Lower leg skin (tissue), 3 donors: Measurements from ENCODE around the gene CPNE8.

Experiments
- POLR2A ChIP-seq, 2 donors: fragments of 450-650 bp; IDR thresholded peaks; one replicate each; pipeline ENCODE4 v1.6.1; 2016 to 2017; ENCODE audit warnings: antibody characterized with exemption in 2 of 2, mild to moderate bottlenecking in 1 of 2, moderate library complexity in 1 of 2
- TF ChIP-seq, protein P1 (sequence below), 3 donors: fragments of 450-650 bp; IDR thresholded peaks; one replicate each; pipeline ENCODE4 v1.5.1; 2016; ENCODE audit warnings: antibody characterized with exemption in 3 of 3, mild to moderate bottlenecking in 3 of 3, moderate library complexity in 2 of 3

DNA sequence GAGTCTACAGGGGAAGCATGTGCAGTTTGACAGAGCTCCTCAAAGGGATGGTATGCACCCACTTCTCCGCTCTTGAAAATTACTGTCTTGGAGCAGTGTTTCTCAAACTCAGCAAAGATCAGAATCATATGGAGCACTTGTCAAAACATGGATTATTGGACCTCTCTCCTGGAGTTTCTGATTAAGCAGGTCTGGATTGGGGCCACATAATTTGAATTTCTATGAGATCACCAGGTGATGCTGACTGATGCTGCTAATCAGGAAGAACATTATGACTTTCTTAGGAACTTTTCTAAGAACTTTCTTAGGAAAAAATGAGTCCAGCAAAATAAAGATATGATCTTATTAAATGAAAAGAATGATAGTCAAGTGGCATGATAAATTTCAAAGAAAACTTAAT is 144.3 kb downstream of the CPNE8 start:
- TF ChIP-seq, protein P1, sequence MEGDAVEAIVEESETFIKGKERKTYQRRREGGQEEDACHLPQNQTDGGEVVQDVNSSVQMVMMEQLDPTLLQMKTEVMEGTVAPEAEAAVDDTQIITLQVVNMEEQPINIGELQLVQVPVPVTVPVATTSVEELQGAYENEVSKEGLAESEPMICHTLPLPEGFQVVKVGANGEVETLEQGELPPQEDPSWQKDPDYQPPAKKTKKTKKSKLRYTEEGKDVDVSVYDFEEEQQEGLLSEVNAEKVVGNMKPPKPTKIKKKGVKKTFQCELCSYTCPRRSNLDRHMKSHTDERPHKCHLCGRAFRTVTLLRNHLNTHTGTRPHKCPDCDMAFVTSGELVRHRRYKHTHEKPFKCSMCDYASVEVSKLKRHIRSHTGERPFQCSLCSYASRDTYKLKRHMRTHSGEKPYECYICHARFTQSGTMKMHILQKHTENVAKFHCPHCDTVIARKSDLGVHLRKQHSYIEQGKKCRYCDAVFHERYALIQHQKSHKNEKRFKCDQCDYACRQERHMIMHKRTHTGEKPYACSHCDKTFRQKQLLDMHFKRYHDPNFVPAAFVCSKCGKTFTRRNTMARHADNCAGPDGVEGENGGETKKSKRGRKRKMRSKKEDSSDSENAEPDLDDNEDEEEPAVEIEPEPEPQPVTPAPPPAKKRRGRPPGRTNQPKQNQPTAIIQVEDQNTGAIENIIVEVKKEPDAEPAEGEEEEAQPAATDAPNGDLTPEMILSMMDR (IDR thresholded peaks at IDR 0.05) = no peak
- no peak for TF ChIP-seq POLR2A (IDR thresholded peaks at IDR 0.05)
